Activated CD4-positive, alpha-beta T cell treated with anti-CD3 and anti-CD28 coated beads, Interleukin-2, amount 50 U/mL, for 16 hours (primary cell): ENCODE measurements around the gene IGFALS.
A peak's percentile ranks its signal among the peaks of the same experiment; 100 is the strongest.

Experiments
- DNase-seq: peaks from one replicate; pipeline ENCODE4 v3.0.0-alpha.2; 2020

Gene IGFALS

GRCh38 chr16:1775006-1775845, 18.3 kb downstream of the IGFALS start:
- no peak for DNase-seq

DNA sequence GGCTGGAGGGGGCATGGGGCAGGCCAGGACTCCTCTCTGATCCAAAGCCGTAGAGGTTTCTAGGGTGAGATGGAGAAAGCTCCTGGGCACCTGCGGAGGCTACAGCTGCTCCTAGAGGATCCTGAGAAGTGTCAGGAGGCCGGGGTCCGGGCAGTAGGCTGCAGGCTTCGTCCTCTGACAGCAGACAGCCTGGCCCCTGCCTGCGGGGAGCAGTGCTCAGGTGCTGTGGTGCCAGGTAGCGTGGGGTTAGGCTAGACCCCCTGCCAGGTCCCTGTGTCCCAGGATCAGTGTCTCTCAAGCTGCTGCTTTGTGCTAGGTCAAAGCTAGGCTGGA, 19.1 kb downstream of the IGFALS start:
- DNase-seq: no peak

- peak; percentile 27 for DNase-seq
These were observed 19.6 kb downstream of the IGFALS start for GRCh38 chr16:1773703-1774447.

GRCh38 chr16:1772908-1773702, 20.4 kb downstream of the IGFALS start, which contains the start of gene MRPS34:
MRPS34 (minus strand) TSS chr16:1773134; CDS start chr16:1773119, 15 bp downstream.
- peak; percentile 87 for DNase-seq

DNA sequence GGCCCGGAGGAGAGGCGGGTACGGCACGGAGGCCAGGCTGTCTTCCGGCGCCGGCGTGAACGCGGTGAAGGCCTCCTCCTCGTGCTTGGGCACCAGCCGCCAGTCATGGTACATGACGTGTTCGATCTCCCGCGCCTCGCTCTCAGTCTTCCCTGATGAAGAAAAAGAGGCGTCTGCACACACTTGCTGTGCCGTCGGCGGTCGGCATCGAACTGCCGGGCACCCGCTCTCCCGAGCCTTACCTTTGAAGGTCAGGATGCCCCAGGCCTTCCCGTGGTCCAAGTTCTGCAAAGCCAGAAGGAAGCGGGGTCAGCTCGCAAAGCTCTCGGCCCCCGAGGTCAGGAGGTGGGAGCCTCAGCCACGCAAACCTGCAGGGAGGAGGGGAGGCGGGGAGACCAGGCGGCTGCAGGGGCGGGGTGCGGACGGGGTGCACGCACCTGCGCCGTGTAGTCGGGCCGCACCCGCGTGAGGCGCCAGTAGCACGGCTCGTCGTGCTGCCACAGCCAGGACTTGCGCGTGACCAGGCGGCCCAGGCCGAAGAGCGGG, 21.1 kb downstream of the IGFALS start, which contains the start of gene EME2:
TSS of gene EME2 (plus strand) at position 449 of the 546 bp plus-strand sequence. CDS start 418 bp downstream, outside the sequence.
- DNase-seq: peak; percentile 67

DNA sequence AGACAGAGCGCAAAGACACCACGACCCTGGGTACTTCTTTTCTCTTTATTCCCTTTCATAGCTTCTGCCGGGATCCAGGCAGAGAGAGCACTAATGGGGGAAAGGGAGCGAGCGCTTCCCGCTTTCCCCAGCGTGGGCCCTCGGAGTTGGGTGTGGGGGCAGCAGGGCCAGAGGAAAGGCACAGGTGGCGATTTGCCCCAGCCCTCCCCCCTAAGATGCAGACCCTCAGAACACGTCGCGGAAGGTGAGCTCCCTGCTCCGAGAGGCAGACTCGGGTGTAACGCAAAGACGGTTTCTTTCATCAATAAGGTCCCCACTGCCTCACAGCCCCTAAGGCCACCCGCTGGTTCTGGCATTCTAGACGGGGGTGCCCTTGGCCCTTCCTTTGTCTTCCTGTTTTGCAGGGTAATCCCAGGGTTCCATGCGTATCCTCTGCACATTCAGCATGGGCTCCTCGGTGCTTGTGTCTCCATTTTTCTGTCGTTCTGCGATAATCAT, 21.6 kb downstream of the IGFALS start:
- DNase-seq: no peak

DNA sequence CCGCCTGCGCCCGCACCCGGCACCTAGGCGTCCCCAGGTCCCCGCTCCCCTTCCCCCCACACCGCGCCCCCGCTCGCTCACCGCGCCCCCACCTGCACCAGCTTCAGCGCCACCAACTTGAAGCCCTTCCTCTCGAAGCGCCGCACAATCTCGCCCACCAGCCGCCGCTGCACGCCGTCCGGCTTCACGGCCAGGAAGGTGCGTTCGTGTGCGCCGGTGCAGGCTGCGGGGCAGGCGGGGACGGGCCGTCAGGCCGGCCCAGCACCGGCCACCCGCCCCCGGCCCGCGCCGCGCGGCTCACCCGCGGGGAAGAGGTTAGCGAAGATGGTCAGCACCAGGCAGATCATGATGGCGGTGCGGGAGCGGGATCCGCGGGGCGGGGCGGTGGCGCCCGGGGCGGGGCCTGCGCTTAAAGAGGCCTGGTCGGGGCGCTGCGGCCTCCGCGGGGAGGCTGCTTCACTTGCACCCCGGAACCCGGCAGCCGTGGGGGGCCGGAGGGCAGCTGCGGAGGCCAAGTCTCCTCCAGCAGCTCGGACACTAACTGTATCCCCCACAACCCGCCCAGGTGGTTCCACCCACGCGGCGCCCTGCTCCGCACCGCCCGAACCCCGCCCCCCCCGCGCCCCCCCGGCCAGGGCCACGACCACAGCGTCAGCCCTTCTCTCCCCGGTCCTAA, 22.2 kb downstream of the IGFALS start, which contains the start of gene NME3:
TSS of gene NME3 (minus strand) at position 356 of the 676 bp plus-strand sequence. CDS start at position 347, 9 bp downstream.
- peak; percentile 83 for DNase-seq

GRCh38 chr16:1770328-1771187, 22.9 kb downstream of the IGFALS start:
- DNase-seq: peak; percentile 44

GRCh38 chr16:1769402-1770300, 23.9 kb downstream of the IGFALS start:
- no peak for DNase-seq

DNA sequence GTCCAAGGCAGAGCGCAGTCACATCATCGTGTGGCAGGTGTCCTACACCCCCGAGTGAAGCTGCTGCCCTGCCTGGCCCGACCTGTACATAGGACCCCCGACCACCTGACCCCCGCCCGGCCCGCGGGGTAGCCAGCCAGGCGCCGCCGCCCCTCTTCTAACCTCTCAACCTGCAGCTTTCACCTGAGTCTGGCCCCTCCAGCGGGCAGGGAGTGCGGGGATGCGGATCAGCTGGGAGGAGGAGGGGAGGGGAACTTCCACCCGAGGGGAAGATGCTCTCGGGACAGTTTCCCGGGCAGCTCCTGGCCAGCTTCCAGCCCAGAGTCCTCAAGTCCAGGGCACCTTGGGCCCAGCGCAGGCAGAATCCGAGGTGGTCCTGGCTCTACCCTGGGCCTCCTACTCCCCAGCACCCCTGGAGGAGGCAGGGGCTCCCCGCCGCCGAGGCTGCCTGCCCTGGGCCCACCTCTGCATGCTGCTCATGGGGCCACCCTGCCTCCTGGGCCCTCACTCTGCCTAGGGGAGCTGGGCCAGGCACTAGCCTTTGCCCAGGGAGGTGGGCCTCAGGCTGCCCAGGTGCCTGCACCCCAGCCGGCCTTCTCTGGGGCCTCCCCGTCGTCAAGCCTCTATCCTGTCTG, 24.6 kb downstream of the IGFALS start:
- no peak for DNase-seq

DNA sequence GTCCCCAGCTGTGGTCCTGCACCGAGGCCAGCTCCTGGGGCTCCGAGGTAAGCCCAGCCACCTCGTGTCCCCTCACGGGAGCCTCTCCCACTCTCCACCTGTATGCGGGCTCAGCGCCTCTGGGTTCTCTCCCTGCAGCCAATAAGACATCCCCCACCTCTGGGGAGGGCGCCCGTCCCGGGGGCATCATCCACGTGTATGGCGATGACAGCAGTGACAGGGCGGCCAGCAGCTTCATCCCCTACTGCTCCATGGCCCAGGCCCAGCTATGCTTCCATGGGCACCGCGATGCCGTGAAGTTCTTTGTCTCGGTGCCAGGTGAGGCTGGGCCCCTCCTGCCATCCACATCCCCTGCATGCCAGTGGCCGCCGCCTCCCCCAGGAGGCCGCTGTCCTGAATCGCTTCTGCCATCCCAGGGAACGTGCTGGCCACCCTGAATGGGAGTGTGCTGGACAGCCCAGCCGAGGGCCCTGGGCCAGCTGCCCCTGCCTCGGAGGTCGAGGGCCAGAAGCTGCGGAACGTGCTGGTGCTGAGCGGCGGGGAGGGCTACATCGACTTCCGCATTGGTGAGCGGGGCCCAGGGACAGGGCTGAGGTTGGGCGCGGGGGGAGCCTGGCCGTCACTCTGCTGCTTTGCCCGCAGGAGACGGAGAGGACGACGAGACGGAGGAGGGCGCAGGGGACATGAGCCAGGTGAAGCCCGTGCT, 25.3 kb downstream of the IGFALS start:
- no peak for DNase-seq

DNA sequence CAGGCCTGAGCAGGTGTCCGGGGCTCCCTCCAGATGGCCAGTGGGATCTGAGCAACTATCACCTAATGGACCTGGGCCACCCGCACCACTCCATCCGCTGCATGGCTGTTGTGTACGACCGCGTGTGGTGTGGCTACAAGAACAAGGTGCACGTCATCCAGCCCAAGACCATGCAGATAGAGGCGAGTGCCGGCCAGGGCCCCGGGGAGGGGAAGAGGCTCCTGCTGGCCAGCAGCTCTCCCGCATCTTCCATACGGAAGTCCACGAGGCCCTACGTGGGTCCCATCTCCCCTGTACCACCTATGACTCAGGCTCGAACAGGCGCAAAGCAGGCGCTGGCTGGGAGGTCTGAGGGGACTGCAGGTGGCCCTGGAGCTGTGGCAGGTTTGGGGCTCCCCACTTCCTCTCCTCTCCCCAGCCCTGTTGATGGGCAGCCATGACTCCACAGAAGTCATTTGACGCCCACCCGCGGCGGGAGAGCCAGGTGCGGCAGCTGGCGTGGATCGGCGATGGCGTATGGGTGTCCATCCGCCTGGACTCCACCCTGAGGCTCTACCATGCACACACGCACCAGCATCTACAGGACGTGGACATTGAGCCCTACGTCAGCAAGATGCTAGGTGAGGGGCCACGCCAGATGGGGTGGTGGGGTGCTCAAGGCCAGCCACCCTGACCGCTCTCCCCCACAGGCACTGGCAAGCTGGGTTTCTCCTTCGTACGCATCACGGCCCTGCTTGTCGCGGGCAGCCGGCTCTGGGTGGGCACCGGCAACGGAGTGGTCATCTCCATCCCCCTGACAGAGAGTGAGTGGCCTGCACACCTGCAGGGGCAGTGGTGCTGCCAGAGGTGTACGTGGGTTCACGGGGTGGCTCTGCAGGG, 26.1 kb downstream of the IGFALS start:
- no peak for DNase-seq

DNA sequence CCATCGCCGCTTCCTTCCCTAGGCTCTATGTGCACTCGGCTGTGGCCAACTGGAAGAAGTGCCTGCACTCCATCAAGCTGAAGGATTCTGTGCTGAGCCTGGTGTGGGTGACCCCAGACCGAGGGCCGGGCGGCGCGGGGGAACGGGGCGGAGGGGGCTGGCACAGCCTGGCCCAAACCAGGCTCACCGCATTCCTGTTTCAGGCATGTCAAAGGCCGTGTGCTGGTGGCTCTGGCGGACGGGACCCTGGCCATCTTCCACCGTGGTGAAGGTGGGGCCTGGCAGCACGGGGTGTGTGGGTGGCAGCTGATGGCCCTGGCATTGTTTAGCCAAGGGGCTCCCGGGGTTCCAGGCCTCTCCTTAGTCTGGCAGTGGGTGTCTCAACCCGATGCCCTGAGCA, 26.8 kb downstream of the IGFALS start:
- no peak for DNase-seq

GRCh38 chr16:1766231-1766630, 27.3 kb downstream of the IGFALS start:
- DNase-seq: no peak

GRCh38 chr16:1765826-1766225, 27.7 kb downstream of the IGFALS start:
- DNase-seq: no peak

- no peak for DNase-seq
These were observed 28.5 kb downstream of the IGFALS start for GRCh38 chr16:1764971-1765370.
